AG08395 (cell line): ENCODE measurements around the gene PRODH.
"Not testable (repeated sequence)": the region's sequence is repeated elsewhere in the genome, so short reads cannot be mapped to it uniquely, and the experiment has no call there.

Source experiments
- DNase-seq: peaks from one replicate; pipeline ENCODE4 v3.0.0; 2012; ENCODE audit warnings: mixed read lengths, low spot score

Gene PRODH

DNA sequence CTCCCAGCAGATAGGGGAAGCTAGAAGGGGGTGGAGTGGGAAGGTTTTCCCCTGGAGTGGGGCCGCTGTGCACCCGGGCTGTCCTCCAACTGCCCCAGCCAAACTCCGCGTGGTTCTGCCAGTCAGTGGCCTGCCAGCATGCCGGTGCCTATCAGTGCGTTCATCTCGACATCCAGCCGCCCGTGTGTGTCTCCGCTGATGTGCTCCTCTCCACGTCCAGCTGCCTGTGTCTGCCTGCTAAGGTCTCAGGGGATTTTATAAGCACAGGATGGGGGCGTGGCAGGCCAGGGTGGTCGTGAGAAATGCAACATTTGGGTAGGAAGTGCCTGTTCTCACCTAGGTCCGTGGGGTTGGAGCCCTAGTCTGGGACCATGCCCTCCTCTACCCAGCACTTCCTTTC, 17.0 kb upstream of the PRODH start:
- not testable (repeated sequence) for DNase-seq

DNA sequence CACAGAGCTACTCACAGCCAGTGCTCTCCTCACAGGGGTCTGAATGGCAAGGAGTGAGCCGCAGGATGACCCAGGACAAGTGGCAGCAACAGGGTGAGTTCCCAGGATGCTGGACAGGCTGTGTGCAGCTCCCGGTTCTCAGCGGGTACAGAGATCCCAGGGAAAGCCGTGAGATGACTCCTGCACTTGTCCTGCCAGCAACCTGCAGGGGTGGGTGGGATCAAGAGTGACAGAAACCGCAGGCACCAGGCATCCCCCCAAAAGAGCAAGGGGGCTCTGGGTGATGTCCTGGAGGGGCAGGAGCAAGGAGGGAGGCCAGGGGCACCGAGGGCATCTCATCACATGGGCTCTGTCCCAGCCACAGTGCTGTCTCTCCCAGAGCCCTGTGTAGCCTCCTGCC, 15.9 kb upstream of the PRODH start:
- DNase-seq, result no peak

DNA sequence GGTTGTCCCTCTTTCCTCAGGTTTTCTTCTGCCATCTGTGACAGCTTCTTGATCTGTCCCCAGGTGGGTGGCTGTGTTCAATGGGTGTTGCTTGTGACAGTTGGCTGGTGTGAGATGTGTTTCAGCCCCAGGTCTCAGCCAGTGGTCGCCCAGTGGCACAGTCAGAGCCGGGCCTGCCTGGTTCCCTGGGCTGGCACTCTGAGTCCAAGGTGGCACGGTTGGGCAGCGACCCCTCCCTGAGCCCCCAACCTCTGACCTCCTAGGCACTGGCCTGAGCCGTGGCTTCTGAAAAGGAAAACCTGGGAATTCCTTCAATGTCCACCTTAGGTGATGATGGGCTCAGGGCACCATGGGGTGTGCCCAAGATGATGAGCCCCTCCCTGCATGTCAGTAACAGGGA, 14.0 kb upstream of the PRODH start:
- DNase-seq, result no peak

DNA sequence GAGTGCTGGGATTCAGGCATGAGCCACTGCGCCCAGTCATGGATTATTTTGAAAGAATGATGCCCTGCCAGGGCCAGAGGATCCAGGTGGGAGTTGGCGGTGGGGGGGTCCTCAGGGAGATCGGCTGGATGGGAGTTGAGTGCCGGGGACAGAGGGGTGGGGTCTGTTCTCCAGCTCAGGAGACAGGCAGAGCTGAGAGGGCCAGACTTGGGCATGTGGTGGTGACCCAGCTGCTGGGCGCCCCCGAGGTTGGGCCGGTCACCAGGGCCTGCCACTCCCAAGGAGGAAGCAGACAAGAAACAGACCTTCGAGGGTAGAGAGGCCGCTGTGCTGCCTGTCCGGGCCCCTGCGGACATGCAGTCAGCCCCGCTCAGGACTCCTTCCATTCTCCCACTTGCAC, 11.8 kb upstream of the PRODH start:
- no peak for DNase-seq

DNA sequence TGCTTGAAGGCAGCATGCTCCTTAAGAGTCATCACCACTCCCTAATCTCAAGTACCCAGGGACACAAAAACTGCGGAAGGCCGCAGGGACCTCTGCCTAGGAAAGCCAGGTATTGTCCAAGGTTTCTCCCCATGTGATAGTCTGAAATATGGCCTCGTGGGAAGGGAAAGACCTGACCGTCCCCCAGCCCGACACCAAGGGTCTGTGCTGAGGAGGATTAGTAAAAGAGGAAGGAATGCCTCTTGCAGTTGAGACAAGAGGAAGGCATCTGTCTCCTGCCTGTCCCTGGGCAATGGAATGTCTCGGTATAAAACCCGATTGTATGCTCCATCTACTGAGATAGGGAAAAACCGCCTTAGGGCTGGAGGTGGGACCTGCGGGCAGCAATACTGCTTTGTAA, 11.0 kb upstream of the PRODH start:
- not testable (repeated sequence) for DNase-seq

DNA sequence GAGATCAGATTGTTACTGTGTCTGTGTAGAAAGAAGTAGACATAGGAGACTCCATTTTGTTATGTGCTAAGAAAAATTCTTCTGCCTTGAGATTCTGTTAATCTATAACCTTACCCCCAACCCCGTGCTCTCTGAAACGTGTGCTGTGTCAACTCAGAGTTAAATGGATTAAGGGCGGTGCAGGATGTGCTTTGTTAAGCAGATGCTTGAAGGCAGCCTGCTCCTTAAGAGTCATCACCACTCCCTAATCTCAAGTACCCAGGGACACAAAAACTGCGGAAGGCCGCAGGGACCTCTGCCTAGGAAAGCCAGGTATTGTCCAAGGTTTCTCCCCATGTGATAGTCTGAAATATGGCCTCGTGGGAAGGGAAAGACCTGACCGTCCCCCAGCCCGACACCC, 2.6 kb upstream of the PRODH start:
- not testable (repeated sequence) for DNase-seq

DNA sequence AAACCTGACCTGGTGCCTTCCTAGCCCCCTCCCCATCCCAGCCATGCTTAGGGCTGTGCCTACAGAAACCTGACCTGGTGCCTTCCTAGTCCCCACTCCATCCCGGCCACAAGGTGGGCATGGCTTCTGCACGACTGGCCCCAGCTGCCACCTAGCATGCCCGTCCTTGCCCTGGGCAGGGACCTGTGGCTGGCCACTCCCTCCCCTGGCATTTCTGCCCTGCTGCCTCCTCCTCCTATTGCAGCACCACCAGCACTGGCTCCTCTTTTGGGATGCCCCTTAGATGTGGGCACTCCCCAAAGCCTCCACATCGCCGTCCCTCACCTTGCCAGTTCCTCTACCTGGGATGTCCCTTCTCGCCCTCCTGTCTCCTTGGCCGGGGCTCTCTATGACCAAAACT, 1.4 kb downstream of the PRODH start:
- not testable (repeated sequence) for DNase-seq

DNA sequence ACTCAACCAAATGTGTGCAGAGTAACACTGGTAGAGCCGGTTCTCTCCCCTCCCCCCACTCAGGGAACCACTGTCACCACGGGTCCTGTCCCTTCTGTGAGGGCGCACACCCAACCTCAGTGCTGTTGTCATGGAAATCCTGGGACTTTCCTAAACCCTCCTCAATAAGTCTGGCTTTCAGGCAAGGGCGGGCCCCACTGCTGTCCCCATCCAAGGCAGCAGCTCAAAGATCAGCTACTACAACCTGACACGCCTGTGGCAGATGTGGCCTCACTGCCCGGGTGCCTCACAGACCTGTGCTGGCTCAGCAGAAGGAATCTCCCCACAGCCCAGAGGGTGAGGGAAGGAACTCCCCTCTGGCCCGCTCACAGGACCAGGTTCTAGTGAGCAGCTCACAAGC, 2.2 kb downstream of the PRODH start:
- no peak for DNase-seq

DNA sequence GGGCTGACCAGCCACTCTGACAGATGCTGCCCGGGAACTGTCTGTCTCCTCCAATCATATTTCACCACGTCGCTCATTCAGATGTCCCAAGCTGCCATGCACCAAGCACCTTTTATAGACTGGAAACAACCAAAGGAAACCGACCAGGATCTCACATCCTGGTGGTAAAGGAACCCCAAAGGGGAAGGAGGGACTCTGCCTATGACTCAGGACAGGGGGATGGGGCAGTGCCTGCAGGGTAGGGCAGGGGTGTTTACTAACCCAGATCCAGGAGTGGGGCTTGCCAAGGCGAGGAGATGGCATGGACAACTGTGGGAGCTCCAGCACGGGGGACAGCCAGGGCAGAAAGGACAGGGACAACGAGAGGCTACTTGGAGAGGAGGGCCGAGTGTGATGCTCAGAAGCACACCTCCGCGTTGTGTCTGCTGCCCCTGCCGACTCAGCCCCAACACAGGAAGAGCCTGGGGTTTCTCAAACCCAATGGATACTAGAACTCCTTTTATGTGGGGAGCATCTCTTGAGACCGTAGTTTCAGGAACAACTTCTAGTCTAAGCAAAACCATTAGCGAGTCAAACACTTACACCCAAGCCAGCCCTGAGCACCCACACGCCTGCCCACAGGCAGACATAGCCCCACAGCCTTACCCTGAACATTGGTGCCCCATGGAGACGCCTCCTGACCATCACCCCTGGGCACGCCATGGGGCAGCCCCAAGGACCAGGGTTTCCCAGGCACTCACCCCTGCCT, 4.0 kb downstream of the PRODH start:
- DNase-seq, result no peak

DNA sequence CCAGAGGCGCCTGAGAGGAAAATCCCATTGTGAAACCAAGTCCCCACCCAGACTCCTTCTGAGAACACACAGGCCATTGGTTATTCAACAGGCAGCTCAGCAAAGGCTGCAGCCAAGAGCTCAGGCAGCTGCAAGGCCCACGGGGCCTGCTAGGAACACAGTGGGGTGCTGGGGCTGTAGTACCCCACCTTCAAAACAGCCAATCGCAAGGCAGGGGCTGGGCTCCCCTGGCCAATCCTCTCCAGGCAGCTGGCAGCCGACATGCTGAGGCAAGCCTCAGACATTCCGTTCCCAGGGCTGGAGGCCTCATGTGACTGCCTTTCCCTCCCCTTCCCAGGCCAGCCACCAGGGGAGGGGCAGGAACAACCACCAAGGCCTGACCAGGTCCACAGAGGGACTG, 6.6 kb downstream of the PRODH start:
- no peak for DNase-seq

DNA sequence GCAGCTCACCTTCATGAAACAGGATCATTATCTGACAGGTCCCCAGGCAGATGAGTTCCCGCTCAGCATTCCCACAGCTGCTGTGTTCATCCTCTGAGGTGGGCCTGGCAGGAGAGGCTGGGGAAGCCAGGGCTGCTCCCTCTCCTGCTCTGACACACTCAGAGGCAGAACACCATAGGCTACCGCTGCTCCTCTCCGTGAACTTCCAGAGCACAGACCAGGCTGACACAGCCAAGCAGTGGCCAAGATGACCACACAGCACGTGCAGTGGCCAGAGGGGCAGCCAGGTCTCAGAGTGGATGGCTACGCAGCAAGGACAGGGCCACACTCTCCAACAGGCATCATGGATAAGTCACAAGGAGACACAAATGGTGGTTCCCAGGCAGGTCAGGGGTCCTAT, 8.5 kb downstream of the PRODH start:
- no peak for DNase-seq

DNA sequence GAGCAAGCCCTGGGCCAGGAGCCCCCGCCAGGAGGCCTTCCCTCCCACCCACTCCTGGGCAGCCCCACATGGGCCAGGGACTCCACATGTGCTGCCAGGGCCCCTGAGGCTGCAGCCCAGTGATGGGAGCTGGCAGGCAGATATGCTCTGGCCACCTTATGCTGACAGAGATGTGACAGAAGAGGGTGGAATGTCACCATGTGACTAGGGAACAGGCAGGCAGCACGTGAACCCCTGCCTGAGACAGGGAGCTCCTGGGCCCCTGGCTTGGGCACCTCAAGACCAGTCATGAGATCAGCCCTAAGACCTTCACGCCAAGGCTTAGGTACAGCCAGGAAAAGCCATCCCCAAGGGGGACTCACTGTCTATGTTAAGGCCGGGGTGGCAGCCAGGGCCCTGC, 9.1 kb downstream of the PRODH start:
- DNase-seq, result no peak

DNA sequence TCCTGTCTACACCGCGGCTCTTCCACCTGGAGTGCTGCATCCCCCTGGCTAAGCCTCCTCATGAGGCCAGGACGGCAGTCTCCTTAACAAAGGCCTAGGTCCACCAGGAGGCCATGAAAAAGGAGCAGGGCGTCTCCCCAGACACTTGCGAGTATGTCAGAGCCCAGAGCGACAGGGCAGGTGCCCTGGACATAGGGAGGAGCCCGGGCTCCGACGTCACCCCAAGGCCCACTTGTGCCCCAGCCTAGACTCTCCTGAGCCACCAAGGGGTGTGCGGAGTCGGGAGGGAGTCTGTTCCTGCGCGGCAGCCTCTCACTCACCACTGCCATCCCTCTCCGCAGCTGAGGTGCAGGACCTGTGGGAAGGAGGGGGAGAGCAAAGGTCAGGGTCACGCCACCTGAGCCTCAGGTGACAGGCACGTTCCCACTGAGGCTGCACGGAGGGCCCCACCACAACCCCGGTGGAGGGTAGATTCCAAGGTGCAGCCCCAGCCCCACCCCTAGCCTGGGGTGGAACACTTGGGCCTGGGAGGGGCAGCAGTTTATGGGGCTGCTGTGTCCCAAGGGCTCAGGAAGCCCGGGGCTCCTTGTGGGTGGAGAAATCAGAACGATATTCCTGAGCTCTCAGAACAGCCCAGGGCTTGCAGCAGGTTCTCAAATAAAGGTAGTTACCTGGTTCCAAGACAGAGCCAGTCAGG, 10.6 kb downstream of the PRODH start:
- no peak for DNase-seq

DNA sequence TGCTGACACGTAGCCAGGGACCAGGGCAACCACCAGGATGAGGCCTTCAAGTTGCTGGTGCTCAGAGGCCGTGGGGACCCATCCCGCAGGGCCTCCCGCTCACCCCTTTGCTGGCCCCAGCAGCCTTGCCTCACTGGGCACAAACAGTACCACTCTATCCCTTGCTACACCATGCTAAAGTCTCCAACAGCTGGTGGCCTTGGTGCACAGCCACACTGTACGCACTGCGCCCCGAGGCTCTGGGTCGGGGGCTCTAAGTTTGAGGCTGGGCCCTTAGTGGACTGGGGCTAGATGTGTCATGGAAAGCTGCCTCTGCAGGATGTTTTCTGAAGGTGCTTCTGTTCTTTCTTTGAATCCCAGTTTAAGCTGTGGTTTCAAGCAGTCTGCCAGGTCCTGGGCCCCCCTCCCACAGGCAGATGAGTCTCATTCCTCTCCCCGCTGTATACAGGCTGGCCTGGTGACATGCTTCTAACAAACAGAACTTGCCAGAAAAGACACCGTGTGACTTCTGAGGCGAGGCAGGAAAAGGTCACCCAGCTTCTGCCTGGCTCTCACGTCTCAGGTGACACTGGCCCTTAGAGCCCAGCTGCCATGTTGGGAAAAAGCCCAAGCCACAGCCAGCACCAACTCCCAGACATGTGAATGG, 15.7 kb downstream of the PRODH start:
- not testable (repeated sequence) for DNase-seq

DNA sequence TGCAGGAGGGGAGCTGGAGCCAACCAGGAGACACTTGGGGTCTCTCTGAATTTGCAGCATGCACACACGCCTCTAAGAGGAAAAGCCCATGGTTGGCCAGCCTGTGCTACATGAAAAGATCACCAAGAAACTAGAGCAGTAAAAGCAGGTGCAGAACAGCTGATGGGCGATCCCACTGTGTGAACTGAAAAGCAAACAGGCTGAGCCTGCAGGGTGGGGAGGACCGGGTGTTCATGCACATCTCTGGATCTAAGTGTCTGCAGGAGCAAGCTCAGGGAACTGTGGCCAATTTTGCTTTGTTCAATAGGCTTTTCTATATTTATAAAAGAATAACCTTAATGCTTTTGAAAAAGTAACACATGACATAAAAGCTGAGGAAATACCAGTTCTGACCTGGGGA, 18.3 kb downstream of the PRODH start:
- DNase-seq, result not testable (repeated sequence)

DNA sequence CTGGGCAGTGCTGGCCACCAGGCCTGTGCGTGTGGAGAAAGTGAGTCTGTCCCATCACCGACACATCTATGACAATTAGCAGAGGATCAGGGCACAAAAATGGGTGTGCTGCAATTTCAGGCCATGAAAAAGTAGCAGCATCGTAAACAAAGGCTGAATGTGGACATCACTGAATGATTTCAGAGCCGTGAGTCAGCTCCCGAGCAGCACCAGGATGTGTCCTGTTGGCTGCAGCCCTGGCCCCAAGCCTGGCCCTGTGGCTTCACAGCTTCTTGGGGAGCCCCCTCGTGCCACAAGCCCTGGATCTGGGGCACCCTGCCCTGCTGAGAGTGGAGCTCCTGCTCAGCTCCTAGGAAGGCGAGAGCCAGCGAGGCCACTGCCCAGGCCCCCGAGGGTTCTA, 20.5 kb downstream of the PRODH start:
- DNase-seq, result not testable (repeated sequence)

DNA sequence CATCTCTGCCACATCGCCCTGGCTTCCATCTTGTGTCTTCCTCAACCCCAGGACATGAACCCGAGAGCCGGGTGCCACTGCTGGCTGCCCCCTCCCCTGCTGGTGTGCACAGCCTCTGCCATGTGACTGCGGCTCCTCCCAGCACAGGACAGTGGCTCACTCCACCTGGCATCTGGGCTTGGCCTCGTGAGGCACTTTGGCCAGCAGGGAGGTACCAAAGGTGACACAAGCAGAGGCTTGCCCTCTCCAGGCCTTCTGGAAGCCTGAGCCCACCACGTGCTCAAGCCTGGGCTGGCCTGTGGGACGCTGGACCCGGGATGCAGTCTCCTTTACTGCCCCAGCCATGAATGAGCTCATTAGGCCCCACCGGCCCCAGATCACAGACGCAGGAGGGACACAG, 21.5 kb downstream of the PRODH start:
- DNase-seq, result not testable (repeated sequence)

DNA sequence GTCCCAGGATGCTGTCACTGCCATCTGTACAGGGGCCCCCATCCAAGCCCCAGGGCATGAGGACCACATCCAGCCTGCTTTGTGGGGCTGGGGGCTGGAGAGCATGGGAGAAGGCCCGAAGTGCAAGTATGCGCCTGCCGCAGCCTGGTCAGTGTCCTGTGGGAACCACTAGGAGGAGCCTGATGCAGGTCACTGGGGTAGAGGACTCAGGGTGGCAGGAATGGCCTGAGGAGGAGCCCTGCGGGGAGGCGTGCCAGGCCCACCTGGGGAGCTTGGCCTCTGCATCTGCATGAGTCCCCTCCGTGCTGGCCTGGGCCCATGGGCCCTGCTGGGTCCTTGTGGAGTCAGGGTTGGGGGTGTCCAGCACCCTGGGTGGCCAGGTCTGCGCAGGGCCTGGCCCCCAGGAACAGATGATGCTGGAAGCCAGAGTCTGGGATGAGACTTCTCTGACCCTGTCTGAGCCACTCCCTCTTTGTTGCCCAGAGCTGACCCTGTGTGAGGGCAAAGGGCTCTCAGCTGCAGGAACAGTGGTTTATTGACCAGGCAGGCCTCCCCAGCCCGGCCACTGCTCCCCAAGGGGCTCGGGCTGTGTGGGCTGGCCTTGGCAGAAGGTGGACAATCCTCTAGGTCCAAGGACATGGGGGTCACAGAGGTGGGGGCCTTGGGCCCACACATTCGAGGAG, 23.7 kb downstream of the PRODH start:
- DNase-seq, result not testable (repeated sequence)

DNA sequence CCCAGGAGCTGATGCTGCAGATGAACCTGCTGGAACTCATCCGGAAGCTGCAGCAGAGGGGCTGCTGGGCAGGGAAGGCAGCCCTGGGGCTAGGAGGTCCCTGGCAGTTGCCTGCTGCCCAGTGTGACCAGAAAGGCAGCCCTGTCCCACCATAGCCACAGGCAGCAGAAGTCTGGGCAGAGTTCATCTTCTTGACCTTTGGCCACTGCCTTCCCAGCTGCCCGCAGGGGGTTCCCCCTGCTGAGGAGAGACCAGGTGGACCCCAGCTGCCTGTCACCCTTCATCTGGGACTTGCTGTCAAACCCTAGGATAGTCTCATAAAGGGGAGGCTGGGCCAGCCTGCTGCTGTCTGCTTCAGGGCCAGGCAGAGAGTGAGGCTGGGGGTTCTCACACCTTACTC, 24.6 kb downstream of the PRODH start:
- not testable (repeated sequence) for DNase-seq

DNA sequence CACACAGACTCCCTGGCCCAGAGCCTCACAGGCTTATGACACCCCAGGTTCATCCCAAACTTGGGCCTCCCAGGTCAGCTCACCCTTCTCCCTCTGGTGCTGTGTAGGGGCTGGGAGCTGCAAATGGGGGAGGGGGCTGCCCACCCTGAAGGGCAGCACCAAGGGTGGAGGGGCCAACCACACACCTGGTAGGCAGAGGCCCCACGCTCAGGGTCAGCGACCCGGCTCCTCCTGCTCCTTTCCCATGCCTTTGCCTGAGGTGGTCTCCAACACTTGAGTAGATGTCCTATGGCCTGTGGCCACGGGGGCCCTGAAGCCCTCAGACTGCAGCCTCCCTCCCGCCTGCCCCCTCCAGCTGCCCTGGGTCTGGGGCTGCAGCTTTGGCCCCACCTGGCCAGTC, 26.5 kb downstream of the PRODH start:
- no peak for DNase-seq

DNA sequence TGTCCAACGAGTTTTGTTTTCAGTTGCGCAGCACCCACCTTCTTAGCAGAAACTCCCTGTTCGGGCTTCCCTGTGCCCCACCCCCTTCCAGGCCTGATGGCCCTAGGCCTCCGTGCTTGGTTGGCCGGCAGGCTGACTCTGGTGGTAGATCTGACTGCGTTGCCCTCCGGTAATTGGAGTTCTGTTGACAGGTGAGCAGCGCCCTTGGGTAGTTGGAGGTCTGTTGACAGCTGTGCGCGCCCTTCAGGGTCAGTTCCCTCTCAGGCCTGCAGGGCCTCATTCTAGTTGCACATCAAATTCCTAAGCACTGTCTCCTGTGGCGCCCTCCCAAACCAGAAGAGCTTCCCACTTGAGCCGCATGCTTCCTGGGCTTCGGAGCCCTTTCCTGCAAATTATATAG, 29.2 kb downstream of the PRODH start:
- no peak for DNase-seq

DNA sequence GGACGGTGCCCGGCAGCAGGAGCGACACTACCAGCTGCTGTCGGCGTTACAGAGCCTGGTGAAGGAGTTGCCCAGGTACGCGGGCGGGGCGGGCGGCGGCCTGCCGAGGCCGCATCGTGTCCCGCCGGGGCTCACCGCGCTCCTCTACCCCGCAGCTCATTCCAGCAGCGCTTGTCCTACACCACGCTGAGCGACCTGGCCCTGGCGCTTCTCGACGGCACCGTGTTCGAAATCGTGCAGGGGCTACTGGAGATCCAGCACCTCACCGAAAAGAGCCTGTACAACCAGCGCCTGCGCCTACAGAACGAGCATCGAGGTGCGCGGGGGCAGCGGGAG, 29.7 kb downstream of the PRODH start:
- not testable (repeated sequence) for DNase-seq
